ENCODE results near the gene KHSRP. TPM values are rescaled to one million over a fixed set of nuclear protein-coding genes. Genes with fewer than 3 reads are reported as not detected.
A peak's percentile ranks its signal among the peaks of the same experiment; 100 is the strongest.

Gene KHSRP
- total and polyA plus RNA-seq, 2 donors (not counting 1 experiment from before 2014, with no cell fraction given), result 79.6 to 205 TPM

DNA sequence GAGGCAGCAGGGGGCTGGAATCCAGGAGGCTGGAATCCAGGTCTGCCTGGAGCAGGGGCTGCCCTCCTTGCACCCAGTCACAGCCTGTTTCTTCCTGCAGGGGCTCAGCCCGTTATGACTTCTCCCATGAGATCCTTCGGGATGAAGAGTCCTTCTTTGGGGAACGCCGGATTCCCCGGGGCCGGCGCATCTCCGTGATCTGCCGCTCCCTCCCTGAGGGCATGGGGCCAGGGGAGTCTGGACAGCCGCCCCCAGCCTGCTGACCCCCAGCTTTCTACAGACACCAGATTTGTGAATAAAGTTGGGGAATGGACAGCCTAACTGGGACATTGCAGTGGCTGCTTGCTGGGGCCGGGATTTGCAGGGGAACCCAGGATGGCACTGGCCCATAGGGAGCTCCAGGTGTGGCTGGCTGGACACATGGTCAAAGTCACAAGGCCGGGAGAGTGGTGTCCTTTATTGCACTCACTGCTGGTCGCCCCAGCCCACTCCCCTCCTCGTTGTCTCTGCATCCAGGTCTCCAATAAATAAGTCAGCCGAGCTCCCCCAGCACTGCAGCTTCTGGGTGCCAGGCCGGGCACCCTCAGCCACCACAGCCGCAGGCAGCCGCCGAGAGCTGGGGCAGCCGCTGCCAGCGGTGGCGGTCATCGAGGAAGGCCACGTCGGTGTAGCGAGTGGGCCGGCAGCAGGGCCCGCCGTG, 49.8 kb downstream of the KHSRP start:
- POLR2A ChIA-PET, result interaction anchor here (0.6 kb wide), 1 partner anchor 544 kb away, joined by 3 read pairs; no protein-coding TSS in a partner anchor
- ATAC-seq (ENCODE audit: low read depth), result no peak
- TF ChIP-seq EZH2 (IDR thresholded peaks at IDR 0.05; ENCODE audit: borderline replicate concordance, insufficient read depth, low read depth, low read length, poor library complexity, severe bottlenecking), result no peak
- TF ChIP-seq, protein P1, sequence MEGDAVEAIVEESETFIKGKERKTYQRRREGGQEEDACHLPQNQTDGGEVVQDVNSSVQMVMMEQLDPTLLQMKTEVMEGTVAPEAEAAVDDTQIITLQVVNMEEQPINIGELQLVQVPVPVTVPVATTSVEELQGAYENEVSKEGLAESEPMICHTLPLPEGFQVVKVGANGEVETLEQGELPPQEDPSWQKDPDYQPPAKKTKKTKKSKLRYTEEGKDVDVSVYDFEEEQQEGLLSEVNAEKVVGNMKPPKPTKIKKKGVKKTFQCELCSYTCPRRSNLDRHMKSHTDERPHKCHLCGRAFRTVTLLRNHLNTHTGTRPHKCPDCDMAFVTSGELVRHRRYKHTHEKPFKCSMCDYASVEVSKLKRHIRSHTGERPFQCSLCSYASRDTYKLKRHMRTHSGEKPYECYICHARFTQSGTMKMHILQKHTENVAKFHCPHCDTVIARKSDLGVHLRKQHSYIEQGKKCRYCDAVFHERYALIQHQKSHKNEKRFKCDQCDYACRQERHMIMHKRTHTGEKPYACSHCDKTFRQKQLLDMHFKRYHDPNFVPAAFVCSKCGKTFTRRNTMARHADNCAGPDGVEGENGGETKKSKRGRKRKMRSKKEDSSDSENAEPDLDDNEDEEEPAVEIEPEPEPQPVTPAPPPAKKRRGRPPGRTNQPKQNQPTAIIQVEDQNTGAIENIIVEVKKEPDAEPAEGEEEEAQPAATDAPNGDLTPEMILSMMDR (IDR thresholded peaks at IDR 0.05), result no peak
- Mint-ChIP-seq H3K27me3 (no peaks in the 10 kb centered on the region), H3K9me3 (ENCODE audit: insufficient read depth) (peaks cover 2% of the 10 kb centered on the region), H3K4me3 (no peak overlapping the region), H3K4me1 (peaks cover 11% of the 10 kb centered on the region), H3K27ac (no peak overlapping the region)
- intact Hi-C loops (cut with micrococcal nuclease), result loop anchor here (5.0 kb wide), 2 partner anchors 107 to 1653 kb away; partner anchors contain the start of genes DENND1C and DPP9
- no peak overlapping the region for H2AFZ ChIP-seq (ENCODE audit: insufficient read depth, low read depth, low read length, poor library complexity, severe bottlenecking)
- peaks cover 0 to 3% (median 0%) of the 10 kb centered on the region in 3 donors for H3K9me3 ChIP-seq (ENCODE audit: control extremely low read depth in 1 of 3, control insufficient read depth in 2 of 3, insufficient read depth in 1 of 3, low read length in 2 of 3)
- no peaks in the 10 kb centered on the region for H3K27me3 ChIP-seq (replicated peaks in 1 of 4; ENCODE audit: control extremely low read depth in 1 of 4, control insufficient read depth in 3 of 4, insufficient read depth in 4 of 4, low read length in 3 of 4)
- H3K36me3 ChIP-seq (replicated peaks in 1 of 2; ENCODE audit: control extremely low read depth in 1 of 2, control insufficient read depth in 1 of 2, extremely low read depth in 1 of 2, insufficient read depth in 2 of 2, low read length in 1 of 2), result peaks cover 0 to 9% of the 10 kb centered on the region in 2 experiments
- no peak overlapping the region for H3K4me3 ChIP-seq (ENCODE audit: control extremely low read depth in 1 of 5, extremely low read depth in 1 of 5, insufficient read depth in 1 of 5, low read depth in 2 of 5, low read length in 4 of 5)
- no peaks in the 10 kb centered on the region for H3K79me2 ChIP-seq (ENCODE audit: control insufficient read depth, insufficient read depth, low read length)
- peaks cover 9 to 12% of the 10 kb centered on the region in 2 donors for H3K4me1 ChIP-seq (ENCODE audit: control insufficient read depth in 2 of 2, insufficient read depth in 2 of 2, low read length in 2 of 2)
- WGBS (ENCODE audit: insufficient coverage), result 98% methylated on average over 23 of the region's 29 CpGs
- CTCF ChIA-PET, result no interaction called here
- DNase-seq, result no peak
- H3K4me2 ChIP-seq (replicated peaks; ENCODE audit: low read depth, low read length, poor library complexity, severe bottlenecking), result no peak overlapping the region
- H3K27ac ChIP-seq (ENCODE audit: low read length in 2 of 2), result no peak overlapping the region
- no peak overlapping the region for H3K9ac ChIP-seq (ENCODE audit: low read length)
- no peaks in the 10 kb centered on the region for H4K20me1 ChIP-seq (ENCODE audit: control insufficient read depth, insufficient read depth, low read length, poor library complexity, severe bottlenecking)

GRCh38 chr19:6374161-6374709, 50.4 kb downstream of the KHSRP start:
- 95% methylated on average over 29 of the region's 29 CpGs for WGBS (ENCODE audit: insufficient coverage)
- Histone ChIP-seq H3K9me3 (ENCODE audit: control extremely low read depth in 1 of 3, control insufficient read depth in 2 of 3, insufficient read depth in 1 of 3, low read length in 2 of 3) (no peaks in the 10 kb centered on the region), H3K79me2 (ENCODE audit: control insufficient read depth, insufficient read depth, low read length) (no peaks in the 10 kb centered on the region), H3K4me2 (replicated peaks; ENCODE audit: low read depth, low read length, poor library complexity, severe bottlenecking) (peak overlapping the region; percentile 94), H3K4me1 (ENCODE audit: control insufficient read depth in 2 of 2, insufficient read depth in 2 of 2, low read length in 2 of 2) (peaks cover 9 to 12% of the 10 kb centered on the region in 2 donors), H3K4me3 (ENCODE audit: control extremely low read depth in 1 of 5, extremely low read depth in 1 of 5, insufficient read depth in 1 of 5, low read depth in 2 of 5, low read length in 4 of 5) (peak overlapping the region in 1 of 5 experiments; percentile 96), H3K27me3 (replicated peaks in 1 of 4; ENCODE audit: control extremely low read depth in 1 of 4, control insufficient read depth in 3 of 4, insufficient read depth in 4 of 4, low read length in 3 of 4) (no peaks in the 10 kb centered on the region), H4K20me1 (ENCODE audit: control insufficient read depth, insufficient read depth, low read length, poor library complexity, severe bottlenecking) (no peaks in the 10 kb centered on the region), H2AFZ (ENCODE audit: insufficient read depth, low read depth, low read length, poor library complexity, severe bottlenecking) (no peak overlapping the region), H3K9ac (ENCODE audit: low read length) (no peak overlapping the region), H3K27ac (ENCODE audit: low read length in 2 of 2) (no peak overlapping the region), H3K36me3 (replicated peaks in 1 of 2; ENCODE audit: control extremely low read depth in 1 of 2, control insufficient read depth in 1 of 2, extremely low read depth in 1 of 2, insufficient read depth in 2 of 2, low read length in 1 of 2) (peaks cover 0 to 3% of the 10 kb centered on the region in 2 experiments)
- Mint-ChIP-seq H3K9me3 (ENCODE audit: insufficient read depth) (no peaks in the 10 kb centered on the region), H3K4me1 (peaks cover 11% of the 10 kb centered on the region), H3K27me3 (no peaks in the 10 kb centered on the region), H3K4me3 (no peak overlapping the region), H3K27ac (no peak overlapping the region)
- POLR2A ChIA-PET, result interaction anchor here (2.5 to 3.6 kb wide), 2 partner anchors 13 to 19 kb away, joined by 14 to 25 read pairs; partner anchors contain the start of genes CLPP and GTF2F1
- intact Hi-C loops (cut with micrococcal nuclease), result loop anchor here (5.0 kb wide), 2 partner anchors 108 to 1652 kb away; partner anchors contain the start of genes DENND1C and DPP9
- ATAC-seq (ENCODE audit: low read depth) (no peak), DNase-seq (no peak)
- CTCF ChIA-PET, result no interaction called here
- TF ChIP-seq, protein P1 (IDR thresholded peaks at IDR 0.05), result no peak
- TF ChIP-seq EZH2 (IDR thresholded peaks at IDR 0.05; ENCODE audit: borderline replicate concordance, insufficient read depth, low read depth, low read length, poor library complexity, severe bottlenecking), result no peak
